PFSK-1 (cell line): ENCODE measurements around the gene PIP5KL1.

Source experiments
- FOXP2 ChIP-seq: optimal IDR thresholded peaks from 2 replicates; pipeline ENCODE3; 2011; ENCODE audit warnings: borderline replicate concordance, control low read depth, inconsistent platforms; ENCODE audit not compliant: insufficient read depth; ENCODE audit errors: extremely low read length, extremely low read depth
- POLR2AphosphoS5 ChIP-seq: IDR thresholded peaks from 2 replicates; pipeline ENCODE4 v1.6.1; 2012; ENCODE audit warnings: low read depth, mild to moderate bottlenecking, control low read depth, low read length, moderate library complexity
- SIN3A ChIP-seq: IDR thresholded peaks from 2 replicates; pipeline ENCODE4 v1.6.1; 2012; ENCODE audit warnings: mild to moderate bottlenecking, low read length, moderate library complexity, borderline replicate concordance; ENCODE audit not compliant: insufficient read depth
- TAF1 ChIP-seq: IDR thresholded peaks from 2 replicates; pipeline ENCODE4 v1.6.1; 2012; ENCODE audit warnings: low read length, control low read depth, borderline replicate concordance; ENCODE audit not compliant: insufficient read depth
- TF ChIP-seq, protein P1 (sequence below), 2 experiments: IDR thresholded peaks; 2 replicates each; pipeline versions ENCODE4 v1.6.1 to v1.8.0; 2011 to 2012; ENCODE audit warnings: low read depth in 2 of 2, low read length in 2 of 2, control low read depth in 1 of 2, inconsistent platforms in 1 of 2, mild to moderate bottlenecking in 1 of 2, moderate library complexity in 1 of 2; ENCODE audit not compliant: insufficient read depth in 1 of 2

PIP5KL1 gene

DNA sequence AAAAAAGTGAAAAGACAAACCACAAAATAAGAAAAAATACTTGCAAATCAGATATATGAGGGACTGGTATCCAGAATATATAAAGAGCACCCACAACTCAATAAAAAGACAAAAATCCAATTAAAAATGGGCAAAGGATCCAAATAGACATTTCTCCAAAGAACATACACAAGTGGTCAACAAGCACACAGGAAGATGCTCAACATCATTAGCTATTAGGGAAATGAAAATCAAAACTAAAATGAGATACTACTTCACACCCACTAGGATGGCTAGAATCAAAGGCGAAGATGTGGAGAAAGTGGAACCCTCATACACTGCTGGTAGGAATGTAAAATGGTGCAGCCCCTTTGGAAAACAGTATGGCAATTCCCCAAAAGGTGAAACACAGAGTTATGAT is 28.2 kb upstream of the PIP5KL1 start:
- no peak for TF ChIP-seq TAF1

- TF ChIP-seq, protein P1, sequence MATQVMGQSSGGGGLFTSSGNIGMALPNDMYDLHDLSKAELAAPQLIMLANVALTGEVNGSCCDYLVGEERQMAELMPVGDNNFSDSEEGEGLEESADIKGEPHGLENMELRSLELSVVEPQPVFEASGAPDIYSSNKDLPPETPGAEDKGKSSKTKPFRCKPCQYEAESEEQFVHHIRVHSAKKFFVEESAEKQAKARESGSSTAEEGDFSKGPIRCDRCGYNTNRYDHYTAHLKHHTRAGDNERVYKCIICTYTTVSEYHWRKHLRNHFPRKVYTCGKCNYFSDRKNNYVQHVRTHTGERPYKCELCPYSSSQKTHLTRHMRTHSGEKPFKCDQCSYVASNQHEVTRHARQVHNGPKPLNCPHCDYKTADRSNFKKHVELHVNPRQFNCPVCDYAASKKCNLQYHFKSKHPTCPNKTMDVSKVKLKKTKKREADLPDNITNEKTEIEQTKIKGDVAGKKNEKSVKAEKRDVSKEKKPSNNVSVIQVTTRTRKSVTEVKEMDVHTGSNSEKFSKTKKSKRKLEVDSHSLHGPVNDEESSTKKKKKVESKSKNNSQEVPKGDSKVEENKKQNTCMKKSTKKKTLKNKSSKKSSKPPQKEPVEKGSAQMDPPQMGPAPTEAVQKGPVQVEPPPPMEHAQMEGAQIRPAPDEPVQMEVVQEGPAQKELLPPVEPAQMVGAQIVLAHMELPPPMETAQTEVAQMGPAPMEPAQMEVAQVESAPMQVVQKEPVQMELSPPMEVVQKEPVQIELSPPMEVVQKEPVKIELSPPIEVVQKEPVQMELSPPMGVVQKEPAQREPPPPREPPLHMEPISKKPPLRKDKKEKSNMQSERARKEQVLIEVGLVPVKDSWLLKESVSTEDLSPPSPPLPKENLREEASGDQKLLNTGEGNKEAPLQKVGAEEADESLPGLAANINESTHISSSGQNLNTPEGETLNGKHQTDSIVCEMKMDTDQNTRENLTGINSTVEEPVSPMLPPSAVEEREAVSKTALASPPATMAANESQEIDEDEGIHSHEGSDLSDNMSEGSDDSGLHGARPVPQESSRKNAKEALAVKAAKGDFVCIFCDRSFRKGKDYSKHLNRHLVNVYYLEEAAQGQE (IDR thresholded peaks at IDR 0.05; ENCODE audit: insufficient read depth in 1 of 2, low read depth in 2 of 2, low read length in 2 of 2), result no peak
- no peak for TF ChIP-seq POLR2AphosphoS5
Observed at GRCh38 chr9:127955294-127956015, 24.9 kb upstream of the PIP5KL1 start.

- TF ChIP-seq TAF1 (no peak), SIN3A (no peak), POLR2AphosphoS5 (no peak), FOXP2 (no peak)
- TF ChIP-seq, protein P1 (IDR thresholded peaks at IDR 0.05; ENCODE audit: insufficient read depth in 1 of 2, low read depth in 2 of 2, low read length in 2 of 2), result no peak
Observed at GRCh38 chr9:127954831-127955293, 24.3 kb upstream of the PIP5KL1 start.

GRCh38 chr9:127953768-127954505 is 23.4 kb upstream of the PIP5KL1 start:
- no peak for TF ChIP-seq FOXP2
- TF ChIP-seq, protein P1 (IDR thresholded peaks at IDR 0.05; ENCODE audit: insufficient read depth in 1 of 2, low read depth in 2 of 2, low read length in 2 of 2), result no peak
- no peak for TF ChIP-seq SIN3A
- TF ChIP-seq POLR2AphosphoS5, result no peak

DNA sequence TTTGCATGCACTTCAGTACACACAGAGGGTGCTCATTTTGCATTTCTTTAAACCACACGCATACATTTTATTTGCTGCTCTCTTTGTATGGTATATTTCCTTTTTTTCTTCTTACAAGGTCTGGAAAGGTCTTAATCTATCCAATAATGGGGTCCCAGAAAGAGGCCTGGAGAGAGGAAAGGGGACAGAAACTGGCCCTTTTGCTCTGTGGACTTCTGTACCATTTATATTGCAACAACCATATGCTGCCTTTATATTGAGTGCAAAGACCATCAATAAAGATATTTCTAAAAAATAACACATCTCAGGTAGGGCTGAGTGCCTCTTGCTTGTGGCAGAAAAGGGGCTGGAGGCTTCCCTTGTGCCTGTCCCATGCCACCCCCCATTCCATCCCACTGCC is 22.6 kb upstream of the PIP5KL1 start:
- TF ChIP-seq TAF1 (no peak), FOXP2 (no peak), SIN3A (no peak), POLR2AphosphoS5 (no peak)
- TF ChIP-seq, protein P1 (IDR thresholded peaks at IDR 0.05; ENCODE audit: insufficient read depth in 1 of 2, low read depth in 2 of 2, low read length in 2 of 2), result no peak
